ENCODE results near the gene MRPL18.

DNA sequence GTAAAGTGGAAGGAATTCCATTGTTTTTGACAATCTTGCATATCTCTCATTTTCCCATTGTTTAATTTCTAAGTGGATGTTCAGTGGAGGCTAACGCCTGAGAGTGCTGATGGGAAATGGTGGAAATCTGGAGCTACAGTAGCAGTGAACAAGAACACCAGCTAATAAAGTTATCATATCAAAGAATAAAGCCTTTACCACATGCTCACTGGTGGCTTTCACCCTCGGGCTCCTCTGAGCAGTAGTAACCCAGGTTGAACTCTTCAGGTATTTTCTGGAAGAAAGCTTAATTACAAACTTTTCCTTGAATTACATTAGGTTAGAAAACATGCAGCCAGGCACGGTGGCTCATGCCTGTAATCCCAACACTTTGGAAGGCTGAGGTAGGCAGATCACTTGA is 38.8 kb upstream of the MRPL18 start:
- TF ChIP-seq, protein P1, sequence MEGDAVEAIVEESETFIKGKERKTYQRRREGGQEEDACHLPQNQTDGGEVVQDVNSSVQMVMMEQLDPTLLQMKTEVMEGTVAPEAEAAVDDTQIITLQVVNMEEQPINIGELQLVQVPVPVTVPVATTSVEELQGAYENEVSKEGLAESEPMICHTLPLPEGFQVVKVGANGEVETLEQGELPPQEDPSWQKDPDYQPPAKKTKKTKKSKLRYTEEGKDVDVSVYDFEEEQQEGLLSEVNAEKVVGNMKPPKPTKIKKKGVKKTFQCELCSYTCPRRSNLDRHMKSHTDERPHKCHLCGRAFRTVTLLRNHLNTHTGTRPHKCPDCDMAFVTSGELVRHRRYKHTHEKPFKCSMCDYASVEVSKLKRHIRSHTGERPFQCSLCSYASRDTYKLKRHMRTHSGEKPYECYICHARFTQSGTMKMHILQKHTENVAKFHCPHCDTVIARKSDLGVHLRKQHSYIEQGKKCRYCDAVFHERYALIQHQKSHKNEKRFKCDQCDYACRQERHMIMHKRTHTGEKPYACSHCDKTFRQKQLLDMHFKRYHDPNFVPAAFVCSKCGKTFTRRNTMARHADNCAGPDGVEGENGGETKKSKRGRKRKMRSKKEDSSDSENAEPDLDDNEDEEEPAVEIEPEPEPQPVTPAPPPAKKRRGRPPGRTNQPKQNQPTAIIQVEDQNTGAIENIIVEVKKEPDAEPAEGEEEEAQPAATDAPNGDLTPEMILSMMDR (IDR thresholded peaks at IDR 0.05), result no peak
- TF ChIP-seq EP300 (IDR thresholded peaks at IDR 0.05) (no peak), POLR2A (IDR thresholded peaks at IDR 0.05) (no peak), POLR2AphosphoS5 (IDR thresholded peaks at IDR 0.05) (no peak)
